Muscle of leg (tissue), 11 donors: Measurements from ENCODE around the gene TAF1B. TPM values are rescaled to one million over a fixed set of nuclear protein-coding genes. Genes with fewer than 3 reads are reported as not detected.
A peak's percentile ranks its signal among the peaks of the same experiment; 100 is the strongest.

Experiments
- DNase-seq: peaks from one replicate; pipeline ENCODE4 v3.0.0; 2013
- H3K27ac ChIP-seq: one replicate; pipeline ENCODE4 v1.5.1; 2013; ENCODE audit warnings: mild to moderate bottlenecking, low read length, control low read depth
- H3K27me3 ChIP-seq: one replicate; pipeline ENCODE4 v1.6.1; 2013; ENCODE audit warnings: low read length; ENCODE audit not compliant: control insufficient read depth, insufficient read depth
- H3K36me3 ChIP-seq: one replicate; pipeline ENCODE4 v1.6.1; 2013; ENCODE audit warnings: low read length; ENCODE audit not compliant: control insufficient read depth, insufficient read depth
- H3K4me1 ChIP-seq: one replicate; pipeline ENCODE4 v1.6.1; 2013; ENCODE audit warnings: low read length; ENCODE audit not compliant: control insufficient read depth, insufficient read depth
- H3K4me3 ChIP-seq: one replicate; pipeline ENCODE4 v1.5.1; 2013; ENCODE audit warnings: low read length, control low read depth
- H3K9me3 ChIP-seq: replicated peaks from 2 replicates; pipeline ENCODE4 v1.6.1; 2013; ENCODE audit warnings: low read depth, low read length; ENCODE audit not compliant: control insufficient read depth
- WGBS: methylation state at CpG from one replicate; pipeline ENCODE4 v1.1.5; 2013; ENCODE audit warnings: missing lambda C conversion rate; ENCODE audit not compliant: insufficient coverage; 5-methylcytosine and 5-hydroxymethylcytosine counted together
- polyA plus RNA-seq, 8 donors: library from polyadenylated mRNA; unstranded; fragments of 120-200 nt; gene quantifications; one replicate each; pipeline versions ENCODE4 v1.2.1 to v1.2.3, GENCODE V29; 2013; ENCODE audit warnings: inconsistent platforms in 1 of 8, low replicate concordance in 1 of 8; ENCODE audit not compliant: insufficient read length in 8 of 8, insufficient read depth in 1 of 8
- total RNA-seq: library from RNA; stranded (reverse); fragments of 120-200 nt; gene quantifications from one replicate; pipeline ENCODE4 v1.2.4, GENCODE V29; 2013

The TAF1B gene
- total and polyA plus RNA-seq, 9 donors: 8.4 to 15.5 (median 11.3) TPM

DNA sequence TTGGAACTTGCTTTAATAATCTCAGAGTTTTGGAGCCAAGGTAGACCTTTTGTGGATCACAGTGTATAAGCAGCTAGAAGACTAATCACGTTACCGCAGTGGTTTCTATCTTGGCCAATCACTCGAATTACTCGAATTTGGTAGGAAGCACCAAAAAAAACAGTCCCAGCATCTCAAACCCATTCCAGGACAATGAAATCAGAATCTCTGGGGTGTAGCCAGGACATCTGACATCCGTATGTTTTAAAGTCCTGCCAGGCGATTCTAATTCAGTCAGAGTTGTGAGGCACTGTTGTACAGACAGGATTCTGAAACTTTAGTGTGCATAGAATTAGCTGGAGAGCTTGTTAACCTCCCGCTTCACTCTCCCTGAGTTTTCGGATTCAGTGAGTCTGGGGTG is 139.0 kb downstream of the TAF1B start:
- Histone ChIP-seq H3K36me3 (no peaks in the 10 kb centered on the region), H3K27me3 (no peaks in the 10 kb centered on the region), H3K4me1 (peaks cover 11% of the 10 kb centered on the region), H3K4me3 (no peak overlapping the region), H3K9me3 (no peaks in the 10 kb centered on the region), H3K27ac (peak overlapping the region; percentile 23)
- peak; percentile 90 for DNase-seq
- WGBS: 30% methylated on average over 2 of the region's 8 CpGs

DNA sequence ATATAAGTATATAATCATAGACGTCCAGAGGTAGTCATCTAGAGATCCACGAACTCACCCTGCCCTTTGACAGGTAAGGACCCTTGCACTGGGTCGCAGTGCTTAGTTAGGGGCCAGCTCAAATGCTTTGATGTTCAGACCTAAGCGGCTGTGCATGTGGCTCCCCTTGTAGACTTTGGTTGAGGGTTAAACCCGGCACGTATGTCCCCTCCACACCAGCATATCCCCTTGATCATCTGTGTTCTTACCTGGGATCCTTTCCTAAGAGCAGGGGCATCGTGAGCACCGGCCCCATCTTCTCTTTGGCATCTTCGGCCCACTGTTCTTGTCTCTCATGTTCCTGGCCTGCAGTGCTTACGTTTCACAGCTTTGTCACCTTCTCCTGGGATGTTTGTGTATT is 139.6 kb downstream of the TAF1B start:
- H3K27ac ChIP-seq: peak overlapping the region; percentile 23
- no peaks in the 10 kb centered on the region for H3K36me3 ChIP-seq
- H3K4me1 ChIP-seq: peaks cover 11% of the 10 kb centered on the region
- 85% methylated on average over 7 of the region's 10 CpGs for WGBS
- DNase-seq: no peak
- no peaks in the 10 kb centered on the region for H3K27me3 ChIP-seq
- no peaks in the 10 kb centered on the region for H3K9me3 ChIP-seq
- H3K4me3 ChIP-seq: no peak overlapping the region

DNA sequence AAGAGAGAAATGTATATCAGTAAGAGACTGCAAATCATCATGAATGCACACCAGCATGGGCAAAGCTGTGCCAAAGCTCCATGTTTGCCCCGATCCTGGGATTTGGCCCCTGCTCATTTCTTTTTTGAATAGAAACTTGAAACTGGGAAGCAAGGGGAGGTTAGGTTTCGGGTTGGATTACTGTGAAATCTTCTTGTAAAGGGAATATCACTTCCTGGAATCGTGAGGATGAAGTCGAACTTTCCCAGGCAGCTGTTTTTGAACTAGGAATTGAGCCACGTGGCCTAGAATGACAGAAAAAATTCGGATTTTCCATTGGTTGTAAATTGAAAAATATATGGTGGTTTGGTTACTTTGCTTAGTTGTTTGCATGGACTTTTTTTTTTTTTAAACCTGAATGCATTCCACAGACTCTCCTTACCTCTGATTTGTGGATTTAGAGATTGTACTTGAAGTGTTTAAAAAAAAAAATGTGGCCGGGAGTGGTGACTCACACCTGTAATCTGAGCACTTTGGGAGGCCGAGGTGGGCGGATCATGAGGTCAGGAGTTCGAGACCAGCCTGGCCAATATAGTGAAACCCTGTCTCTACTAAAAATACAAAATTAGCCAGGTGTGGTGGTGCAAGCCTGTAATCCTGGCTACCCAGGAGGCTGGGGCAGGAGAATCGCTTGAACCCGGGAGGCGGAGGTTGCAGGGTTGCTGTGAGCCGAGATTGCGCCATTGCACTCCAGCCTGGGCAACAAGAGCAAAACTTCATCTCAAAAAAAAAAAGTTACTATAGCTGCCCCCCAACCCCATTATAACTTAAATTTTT is 140.3 kb downstream of the TAF1B start:
- 57% methylated on average over 7 of the region's 15 CpGs for WGBS

More for the DNA sequence above, 140.3 kb downstream of the TAF1B start:
- peaks cover 11% of the 10 kb centered on the region for H3K4me1 ChIP-seq
- no peaks in the 10 kb centered on the region for H3K9me3 ChIP-seq
- peak; percentile 74 for DNase-seq
- no peaks in the 10 kb centered on the region for H3K36me3 ChIP-seq
- H3K27me3 ChIP-seq: no peaks in the 10 kb centered on the region
- H3K4me3 ChIP-seq: no peak overlapping the region
- peak overlapping the region; percentile 23 for H3K27ac ChIP-seq

Other genes with a start within 250 kb of the TAF1B start
- 103 TPM for gene YWHAQ, start 212.5 kb upstream of the TAF1B start, total RNA-seq
- gene YWHAQ, start 212.5 kb upstream of the TAF1B start, polyA plus RNA-seq: 100 to 1,000 TPM; 175 to 249 (median 208) TPM
- 1.0 TPM for gene GRHL1, start 108.2 kb downstream of the TAF1B start, total RNA-seq
- 1 to 10 TPM in 5 of 8 donors, under 1 TPM in 3; 0.48 to 4.3 (median 1.0) TPM for gene GRHL1, start 108.2 kb downstream of the TAF1B start, polyA plus RNA-seq
- 12.5 TPM for gene KLF11, start 200.1 kb downstream of the TAF1B start, total RNA-seq
- 10 to 100 TPM; 18.1 to 24.3 (median 21.8) TPM for gene KLF11, start 200.1 kb downstream of the TAF1B start, polyA plus RNA-seq
- gene CYS1, start 236.9 kb downstream of the TAF1B start, total RNA-seq: 11.5 TPM
- 10 to 100 TPM in 6 of 8 donors, 1 to 10 TPM in 2; 6.5 to 16.8 (median 12.3) TPM for gene CYS1, start 236.9 kb downstream of the TAF1B start, polyA plus RNA-seq